GM18867 (cell line): ENCODE measurements around the gene EPHA1.

Experiments
- ATAC-seq: cut with Tn5 transposase; IDR thresholded peaks from one replicate; pipeline ENCODE4 v1.9.1; 2021; ENCODE audit warnings: mild to moderate bottlenecking, moderate library complexity; ENCODE audit not compliant: unreplicated experiment

The EPHA1 gene

DNA sequence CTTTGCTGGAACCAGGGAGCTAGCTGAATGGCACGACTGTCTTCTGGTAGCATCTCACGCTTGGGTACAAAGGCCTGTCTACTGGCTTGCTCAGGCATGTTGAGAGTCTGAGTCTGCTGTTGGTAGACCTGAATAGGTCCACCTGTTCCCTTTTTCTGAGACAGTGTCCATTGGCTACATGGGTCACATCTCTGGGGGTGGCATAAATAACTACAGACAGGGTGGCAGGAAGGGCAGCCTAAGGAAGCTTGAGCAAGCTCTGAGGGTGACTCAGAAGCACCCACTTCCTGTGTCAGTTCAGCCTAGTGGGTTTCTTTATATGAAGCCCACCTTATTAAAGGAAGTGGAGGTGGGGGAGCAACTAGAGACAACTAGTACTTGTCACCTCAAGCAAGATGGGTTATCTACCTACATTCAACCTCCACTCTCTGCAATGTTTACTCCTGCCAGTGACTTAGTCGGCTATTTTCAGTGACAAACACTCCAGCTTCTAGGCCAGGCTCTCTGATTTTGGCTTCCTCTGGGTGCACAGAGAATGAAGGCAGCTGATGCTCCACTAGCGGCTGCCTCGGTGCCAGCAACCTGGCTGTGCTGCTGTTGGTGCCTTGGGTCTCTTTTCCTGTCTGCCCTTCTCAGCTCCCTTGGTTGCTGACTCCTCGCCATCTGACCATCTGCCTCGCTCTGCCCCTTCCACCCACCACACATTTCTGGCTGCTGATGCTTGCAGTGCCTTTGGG, 33.2 kb downstream of the EPHA1 start:
- no peak for ATAC-seq

DNA sequence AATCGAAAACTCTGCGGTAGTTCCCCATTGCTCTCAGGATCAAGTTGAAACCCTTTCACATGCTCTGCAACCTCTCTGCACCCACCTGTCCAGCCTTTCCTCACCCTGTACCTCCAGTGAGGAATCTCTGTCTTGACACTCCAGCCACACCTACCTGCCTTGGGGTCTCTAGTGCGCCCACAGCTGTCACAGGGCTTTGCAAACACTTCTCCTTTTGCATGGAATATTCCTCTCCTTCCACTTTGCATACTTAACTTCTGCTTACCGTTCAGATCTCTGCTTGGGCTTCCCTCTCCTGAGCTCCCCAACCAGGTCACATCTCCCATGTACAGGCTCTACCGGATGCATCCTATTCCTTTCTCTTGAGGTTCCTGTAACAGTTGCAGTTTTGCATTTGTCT, 34.1 kb downstream of the EPHA1 start:
- ATAC-seq = no peak

DNA sequence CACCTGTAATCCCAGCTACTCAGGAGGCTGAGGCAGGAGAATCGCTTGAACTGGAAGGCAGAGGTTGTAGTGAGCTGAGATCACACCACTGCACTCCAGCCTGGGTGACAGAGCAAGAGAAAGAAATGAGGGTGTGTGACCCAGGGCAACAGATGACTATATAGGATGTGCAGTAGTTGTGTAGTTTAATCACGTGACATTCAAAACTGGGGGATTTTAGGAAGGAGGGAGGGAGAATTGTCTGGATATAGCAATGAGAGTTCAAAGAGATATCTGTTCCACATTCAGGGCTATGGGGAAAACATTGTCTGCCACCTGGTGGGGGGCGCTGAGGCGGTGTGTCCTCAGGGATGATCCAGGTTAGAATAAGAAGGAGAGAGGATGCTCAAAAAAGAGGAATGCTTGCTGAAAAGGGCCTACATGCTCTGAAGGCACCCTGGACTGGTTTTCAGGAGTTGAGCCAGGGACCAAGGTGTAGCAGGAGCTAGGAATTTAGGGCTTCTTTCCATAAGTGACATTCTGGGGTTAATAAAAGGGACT, 35.3 kb downstream of the EPHA1 start:
- ATAC-seq = no peak

DNA sequence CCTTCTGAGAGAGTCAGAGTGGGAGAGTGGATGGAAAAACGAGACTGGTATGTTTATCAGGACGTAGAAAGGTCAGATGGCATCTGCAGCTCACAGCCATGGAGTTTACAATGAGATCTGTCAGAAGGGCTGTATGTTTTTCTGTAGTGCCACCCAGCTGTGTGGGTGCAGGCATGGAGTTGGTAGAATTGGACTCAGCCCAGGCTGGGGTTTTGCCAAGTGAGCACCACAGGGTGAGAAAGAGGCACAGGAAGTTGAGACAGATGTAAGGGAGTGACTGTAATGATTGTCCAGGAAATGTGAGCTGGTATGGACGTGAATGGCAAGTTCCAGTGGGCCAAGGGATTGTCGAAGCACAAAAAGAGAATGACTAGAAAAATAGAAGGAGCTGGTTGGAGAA, 36.6 kb downstream of the EPHA1 start:
- no peak for ATAC-seq

DNA sequence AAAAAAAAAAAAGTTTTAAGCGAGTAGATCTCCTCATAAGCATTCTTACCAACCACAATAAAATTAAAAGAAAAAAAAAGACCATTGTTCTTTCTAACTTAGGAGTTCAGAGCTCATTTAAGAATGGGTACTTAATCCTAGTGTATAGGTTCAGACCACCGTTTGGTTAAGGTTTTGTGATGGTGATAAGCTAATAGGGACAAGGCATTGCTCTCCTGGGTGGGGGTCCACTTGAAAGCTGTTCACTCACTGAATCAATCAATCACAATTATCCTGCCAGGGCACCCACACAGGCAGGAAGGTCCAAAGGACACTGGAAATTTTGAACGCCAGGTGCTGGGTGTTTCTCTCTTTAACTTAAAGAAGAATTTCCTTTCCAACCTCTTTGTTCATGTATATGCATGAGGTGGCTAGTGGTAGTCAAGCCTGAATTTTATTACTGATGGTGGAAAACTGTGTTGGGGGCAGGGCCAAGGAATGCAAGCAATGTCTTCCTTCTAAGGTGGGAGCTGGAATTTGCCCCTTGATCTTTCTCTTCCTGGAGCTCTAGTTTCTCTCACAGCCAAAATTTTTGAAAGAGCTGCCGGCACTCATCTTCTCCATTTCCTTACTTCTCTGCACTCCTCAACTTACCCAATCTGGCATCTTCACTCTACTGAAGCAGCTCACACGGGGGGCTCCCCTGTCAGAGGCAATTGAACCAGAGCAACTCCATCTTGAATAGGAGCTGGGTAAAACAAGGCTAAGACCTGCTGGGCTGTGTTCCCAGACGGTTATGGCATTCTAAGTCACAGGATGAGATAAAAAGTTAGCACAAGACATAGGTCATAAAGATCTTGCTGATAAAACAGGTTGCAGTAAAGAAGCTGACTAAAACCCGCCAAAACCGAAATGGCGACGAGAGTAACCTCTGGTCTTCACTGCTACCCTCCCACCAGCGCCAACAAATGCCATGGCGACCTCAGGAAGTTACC, 38.7 kb downstream of the EPHA1 start:
- no peak for ATAC-seq

DNA sequence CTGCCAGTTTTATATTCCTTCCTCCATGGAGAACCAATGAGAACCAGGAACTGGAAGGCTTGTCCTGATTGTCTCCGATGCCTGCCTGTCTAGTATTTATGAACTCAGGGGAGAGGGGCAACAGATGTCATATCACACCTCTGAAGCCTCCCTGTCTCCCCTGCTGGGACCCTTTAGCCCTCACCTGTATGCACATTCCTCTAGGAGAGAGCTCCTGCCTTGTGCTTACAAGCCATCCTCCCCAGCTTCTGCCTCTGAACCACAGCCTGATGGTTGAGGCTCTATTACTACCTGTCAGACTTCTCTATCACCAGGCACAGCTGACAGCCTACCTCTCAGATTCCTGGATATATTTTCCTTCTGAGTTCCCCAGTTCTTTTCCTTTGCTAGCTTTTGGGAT, 40.3 kb downstream of the EPHA1 start:
- no peak for ATAC-seq

DNA sequence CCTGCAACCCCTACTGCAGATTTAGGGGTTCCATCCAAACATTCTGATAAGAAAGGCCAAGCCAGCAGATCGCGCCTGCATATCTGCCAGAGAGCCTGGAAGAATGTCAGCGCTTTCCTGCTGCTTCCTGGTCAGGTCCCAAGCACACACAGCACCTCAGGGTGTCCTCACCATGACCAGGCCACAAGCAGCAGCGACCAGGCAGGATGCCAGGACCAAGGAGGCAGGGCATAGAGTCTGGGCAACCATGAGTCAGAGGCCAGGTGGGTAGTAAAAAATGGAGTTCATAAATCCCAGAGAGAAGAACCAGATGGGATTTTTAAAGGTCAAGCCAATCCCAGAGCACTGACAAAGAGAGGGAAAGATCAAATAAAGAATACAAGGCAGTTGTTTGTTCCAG, 40.7 kb downstream of the EPHA1 start:
- ATAC-seq = no peak

DNA sequence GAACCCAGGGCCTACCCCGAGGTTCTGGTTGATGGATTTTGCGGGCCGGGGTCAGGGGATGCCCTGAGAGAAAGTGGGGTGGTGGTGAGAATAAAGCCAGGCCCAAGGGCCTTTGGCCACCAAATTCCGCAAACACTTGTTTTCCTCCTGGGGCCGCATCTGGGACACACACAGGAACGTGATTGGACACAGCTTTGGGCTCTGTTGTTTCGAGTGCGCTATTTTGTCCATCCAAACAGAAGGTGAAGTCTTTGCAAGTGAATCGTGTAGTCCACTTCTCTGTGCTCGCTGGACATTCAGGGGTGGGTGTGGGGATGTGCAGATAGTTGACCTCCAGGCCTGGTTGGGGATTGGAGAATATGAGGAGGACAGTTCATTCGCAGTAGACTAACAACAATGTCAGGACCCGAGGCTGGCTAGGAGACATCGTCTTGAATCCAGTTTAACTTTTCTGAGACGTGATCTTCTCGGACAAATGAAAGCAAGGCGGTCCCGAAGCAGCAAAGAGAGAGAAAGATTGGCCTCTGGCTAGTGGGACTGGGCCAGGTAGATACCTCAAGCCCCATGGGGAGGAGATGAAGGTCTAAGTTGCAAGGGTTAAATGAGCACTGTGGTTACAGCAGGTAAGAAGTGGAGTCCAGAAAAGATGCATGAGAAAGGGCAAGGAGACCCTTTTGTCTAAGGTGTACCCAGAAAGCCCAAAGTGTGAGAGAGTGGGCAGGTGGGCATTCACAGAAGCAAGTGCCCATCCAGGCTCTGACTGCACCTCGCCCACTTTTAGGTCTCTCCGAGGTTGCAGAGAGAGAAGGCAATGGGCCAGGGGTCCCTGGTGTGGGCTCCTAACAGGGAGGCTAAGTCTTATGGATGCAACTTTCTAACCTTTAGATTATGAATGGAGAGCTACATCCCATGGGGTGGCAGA, 45.4 kb downstream of the EPHA1 start:
- no peak for ATAC-seq

DNA sequence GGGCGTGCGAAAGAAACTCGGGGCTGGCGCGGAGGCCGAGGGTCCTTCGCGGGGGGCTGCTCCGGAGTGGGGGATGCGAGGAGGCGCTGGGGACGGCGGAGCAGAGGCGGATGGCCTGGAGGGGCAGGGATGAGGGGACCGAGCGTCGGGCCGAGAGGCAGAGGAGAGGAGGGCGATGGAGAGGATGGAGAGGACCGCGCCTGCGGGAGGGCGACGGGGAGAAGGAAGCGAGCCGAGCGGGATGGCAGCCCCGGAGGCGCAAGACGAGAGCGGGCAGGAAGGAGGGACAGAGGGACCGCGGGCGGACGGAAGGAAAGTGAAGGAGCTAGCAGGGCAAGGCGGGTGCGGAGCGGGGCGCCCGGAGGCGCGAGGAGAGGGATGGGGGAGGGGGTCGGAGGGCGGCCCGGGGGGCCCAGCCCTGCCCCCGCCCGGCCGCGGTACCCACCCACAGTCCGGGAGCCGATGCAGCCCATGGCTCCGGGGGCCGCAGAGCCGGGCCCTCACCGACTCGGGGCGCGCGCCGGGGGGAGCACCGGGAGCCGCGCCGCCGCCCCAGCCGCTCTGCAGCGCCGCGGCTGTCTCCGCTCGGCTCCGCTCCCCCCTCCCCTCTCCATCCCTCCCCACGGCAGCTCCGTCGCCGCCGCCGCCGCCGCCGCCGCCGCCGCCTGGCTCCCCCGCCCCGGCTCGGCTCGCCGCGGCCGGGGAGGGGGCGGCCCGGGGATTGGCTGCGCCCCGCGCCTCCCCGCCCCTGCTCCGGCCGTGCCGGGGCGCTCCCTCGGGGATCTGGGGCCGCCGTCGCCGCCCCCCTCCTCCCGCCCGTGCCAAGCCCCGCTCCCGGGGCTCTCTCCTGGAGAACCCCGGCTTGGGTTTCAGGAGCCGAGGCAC, 46.3 kb downstream of the EPHA1 start, which contains the start of gene FAM131B:
Gene FAM131B (minus strand): TSS at position 583 of the 885 bp plus-strand sequence. CDS start 110 bp downstream, at position 473.
- ATAC-seq = peak; percentile 55

DNA sequence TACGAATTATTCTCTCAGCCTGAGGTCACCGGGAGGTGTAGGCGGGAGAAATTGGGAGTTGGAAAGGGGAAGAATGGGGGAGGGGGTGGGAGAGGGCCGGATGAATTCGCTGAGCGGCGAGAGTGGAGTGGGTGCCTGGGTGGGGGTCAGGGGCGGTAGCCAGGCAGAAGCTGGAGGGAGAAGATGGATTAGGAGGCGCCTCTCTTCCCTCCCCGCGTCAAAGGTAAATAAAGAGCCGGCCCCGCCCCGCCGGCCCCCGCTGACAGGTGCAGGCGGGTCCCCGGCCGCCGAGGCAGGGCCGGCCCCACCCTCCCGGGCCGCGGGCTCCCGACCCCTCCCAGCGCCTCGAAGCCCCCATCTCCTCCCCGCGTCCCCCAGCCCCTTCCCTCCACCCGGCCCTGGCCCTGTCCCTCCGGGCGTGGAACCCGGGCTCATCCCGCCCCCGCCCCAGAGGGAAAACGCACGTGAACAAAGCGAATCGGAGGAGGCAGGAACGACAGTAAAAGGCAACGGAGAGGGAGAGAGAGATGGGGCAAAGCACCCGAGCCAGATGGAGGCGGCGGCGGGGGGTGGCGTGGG, 47.0 kb downstream of the EPHA1 start:
- ATAC-seq = no peak

DNA sequence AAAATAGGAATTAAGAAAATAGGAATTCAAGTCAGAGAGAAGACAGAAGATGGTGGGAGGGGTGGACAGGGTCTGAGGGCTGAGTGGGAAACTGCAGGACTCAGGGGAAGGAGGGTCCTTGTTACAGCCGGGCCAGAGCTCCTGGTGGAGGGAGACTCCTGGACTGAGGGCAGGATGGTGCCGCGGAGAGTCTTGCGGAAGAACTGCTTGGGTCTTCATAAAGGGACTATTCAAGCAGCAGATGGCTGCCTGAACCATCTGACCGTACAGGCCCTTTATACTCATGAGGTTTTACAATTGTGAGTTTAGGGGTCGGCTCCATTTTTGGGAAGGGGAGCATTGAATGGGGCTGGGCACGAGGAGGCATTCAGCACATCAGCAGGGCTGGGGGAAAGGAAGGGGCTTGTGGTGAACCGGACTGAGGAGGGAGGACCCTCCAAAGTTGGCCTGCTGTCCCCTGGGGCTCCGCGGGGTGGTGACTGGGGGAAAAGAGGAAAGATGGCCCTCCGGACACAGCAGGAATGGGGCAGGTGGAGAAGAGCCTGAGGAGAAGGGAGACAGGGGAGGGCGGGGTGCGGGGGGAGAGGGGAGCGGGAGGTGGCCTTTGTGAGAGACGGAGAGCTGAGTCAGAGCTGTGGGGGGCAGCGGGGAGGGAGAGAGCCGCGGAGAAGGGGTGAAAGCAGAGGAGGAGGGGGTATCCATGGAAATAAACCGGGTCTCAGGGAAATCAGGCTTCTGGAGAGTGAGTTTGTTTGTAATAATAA, 47.7 kb downstream of the EPHA1 start:
- no peak for ATAC-seq

DNA sequence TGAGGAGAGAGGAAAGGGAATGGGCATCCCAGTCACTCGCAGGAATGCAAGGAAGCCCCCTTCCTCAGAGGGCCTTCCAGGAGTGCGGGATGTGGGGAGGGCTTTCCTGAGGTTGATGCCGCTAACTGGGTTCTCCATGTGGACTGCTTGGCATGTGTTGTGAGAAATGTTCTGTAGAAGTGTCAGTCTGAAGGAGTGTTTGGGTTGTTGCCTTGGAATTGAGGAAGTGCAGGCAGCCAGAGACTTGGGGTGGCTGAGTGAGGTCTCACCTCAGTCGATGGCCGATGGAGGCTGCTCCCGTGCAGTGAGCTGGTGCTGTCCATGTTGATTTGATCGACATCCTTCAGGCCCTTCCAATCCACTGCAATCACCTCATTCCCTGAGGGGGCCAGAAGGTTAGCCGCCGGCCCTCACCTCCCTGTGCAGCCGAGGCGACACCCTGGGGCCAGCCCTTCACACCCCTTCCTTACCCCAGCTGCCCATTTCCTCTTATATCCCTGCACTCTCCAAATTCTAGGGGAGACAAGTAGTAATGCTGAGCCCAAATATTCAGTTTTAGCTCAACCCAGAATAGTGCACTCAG, 48.8 kb downstream of the EPHA1 start:
- no peak for ATAC-seq

DNA sequence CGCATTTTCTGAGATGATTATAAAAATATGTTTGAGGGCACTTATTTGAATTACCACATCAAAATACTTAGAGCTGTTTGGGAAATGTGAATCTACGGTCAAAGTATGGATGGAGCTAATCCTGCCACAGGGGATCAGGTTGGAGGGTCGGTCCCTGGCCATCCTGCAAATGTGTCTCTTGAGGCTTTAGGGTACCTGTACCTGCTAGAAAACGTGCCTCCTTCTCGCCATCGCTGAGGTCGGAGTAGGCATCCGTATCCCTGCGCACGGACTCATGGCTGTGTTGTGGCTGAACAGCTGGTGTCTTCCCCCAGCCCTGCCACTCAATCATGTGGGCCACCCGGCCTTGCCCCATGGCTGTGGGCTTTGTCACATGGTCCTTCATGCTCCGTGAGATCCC, 50.0 kb downstream of the EPHA1 start:
- ATAC-seq = no peak

DNA sequence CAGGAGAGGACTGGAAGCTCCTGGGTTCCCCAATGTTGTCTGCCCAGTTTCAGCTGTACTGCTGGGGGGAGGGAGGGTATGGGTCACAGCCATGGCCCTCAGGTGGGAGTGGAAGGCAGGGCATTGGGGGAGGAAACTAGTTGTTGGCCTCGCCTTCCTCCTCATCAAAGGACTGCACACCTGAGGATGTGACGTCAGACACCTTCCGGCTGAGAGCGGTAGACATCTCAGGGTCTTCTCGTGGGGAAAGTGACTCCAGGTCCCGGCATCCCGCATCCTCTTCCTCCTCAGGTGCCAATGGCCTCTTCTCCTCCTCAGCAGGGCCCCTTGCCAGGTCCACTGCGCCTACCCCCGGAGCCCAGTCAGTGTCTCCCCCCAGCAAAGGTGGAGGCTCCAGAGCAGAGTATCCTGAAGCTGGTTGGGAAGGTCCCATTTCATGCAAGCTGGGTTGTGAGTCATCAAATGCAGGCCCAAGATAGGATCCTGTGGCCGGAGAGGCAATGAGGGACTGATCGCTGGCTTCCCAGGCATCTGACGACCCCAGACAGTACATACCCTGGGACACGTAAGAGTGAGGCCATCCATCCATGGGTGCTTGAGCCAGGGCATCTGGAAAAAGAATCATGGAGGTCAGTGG, 52.1 kb downstream of the EPHA1 start:
- no peak for ATAC-seq

DNA sequence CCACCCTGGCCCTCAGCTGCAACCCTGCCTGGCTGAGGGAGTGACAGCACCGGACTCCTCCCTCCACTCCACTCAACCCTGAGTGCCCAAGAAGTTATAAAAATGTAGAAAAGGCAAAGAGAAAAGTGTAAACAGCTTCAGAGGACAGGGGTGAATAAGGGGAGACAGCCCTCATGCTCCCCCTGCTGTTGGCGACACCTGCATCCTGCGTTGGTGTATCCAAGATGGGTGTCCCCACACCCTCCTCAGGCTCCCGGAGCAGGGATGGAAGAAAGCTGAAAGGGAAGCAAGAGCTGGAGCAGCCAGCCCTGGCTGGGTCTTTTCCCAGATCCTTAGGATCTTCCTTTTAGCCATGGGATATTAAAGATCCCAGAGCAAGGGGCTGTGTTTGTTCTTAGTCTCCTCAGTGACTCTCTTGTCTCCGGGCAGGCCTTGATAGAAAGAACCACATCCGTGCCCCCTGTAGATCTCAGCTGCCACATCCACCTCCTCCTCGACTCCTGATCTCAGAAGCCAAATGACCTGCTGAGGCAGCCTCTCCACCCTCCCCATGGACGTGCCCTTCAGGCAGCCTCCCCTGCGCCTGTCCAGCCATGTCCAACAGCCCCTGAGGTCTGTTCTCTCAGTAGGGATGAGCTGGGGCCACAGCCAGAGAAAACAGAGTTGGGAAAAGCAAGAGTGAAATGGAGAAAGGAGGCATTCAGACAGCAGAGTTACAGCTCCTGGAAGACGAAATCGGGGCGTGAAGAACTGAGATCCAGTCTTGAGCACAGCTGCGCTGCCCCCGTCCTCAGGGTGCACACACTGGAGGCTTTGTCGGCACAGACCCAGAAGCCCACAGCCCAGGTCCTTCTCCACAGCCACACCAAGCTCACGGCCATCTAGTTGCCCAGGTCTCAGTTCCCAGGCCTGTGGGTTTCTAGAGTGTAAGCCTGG, 52.9 kb downstream of the EPHA1 start:
- ATAC-seq = no peak

DNA sequence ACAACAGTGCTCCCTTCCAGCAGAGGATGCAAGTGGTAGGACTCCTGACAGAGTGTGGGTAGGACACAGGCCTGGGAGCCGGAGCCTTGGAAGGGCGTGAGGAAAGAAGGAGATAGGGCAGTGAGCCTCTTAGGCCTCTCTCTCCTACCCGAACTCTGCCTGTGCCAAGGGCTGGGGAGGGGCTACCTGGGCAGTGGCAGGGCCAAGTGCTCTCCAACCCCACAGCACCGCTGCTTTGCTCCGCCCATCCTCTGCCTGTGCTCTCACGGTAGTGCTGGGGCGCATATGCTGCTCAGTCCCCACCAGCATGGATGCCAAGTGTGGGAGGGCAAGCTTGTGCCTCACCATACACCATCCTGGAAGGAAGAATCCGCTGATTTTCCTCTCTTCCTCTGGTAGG, 53.7 kb downstream of the EPHA1 start:
- no peak for ATAC-seq

DNA sequence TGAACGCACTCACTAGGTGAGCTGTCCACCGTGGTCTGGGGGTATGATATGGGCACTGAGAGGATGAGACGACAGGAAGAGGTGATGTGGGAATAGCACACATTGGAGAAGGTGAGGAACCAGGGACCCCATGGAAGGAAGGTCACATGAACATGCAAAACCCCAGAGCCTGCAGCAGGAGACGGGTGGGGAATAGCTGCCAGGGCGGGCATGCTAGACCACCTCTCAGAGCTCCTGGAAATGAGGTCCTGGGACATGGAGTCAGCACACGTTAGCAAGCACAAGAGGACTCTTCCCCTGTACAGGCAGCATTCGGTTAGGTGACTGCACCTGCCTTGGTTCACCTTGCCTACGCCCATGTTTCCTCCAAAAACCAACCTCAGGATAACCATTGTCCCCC, 54.3 kb downstream of the EPHA1 start:
- no peak for ATAC-seq
